Caco-2 (cell line): ENCODE measurements around the gene PARM1. TPM values are rescaled to one million over a fixed set of nuclear protein-coding genes. Genes with fewer than 3 reads are reported as not detected.

Source experiments
- BruUV-seq: library from RNA; stranded (reverse); fragments of 400-500 nt; replicated peaks from 2 replicates; lab custom pipeline; 2021; lab: Mats Ljungman, UMichigan
- CTCF ChIA-PET: fragments of 300-600 bp; sonication (Branson Sonifier 250); formaldehyde crosslinking; loops from one replicate; lab custom pipeline; 2022; ENCODE audit warnings: antibody characterized with exemption; lab: Charles Lee
- POLR2A ChIA-PET: fragments of 300-600 bp; sonication (Branson Sonifier 250); formaldehyde crosslinking; loops from one replicate; lab custom pipeline; 2022; ENCODE audit warnings: antibody characterized with exemption; lab: Charles Lee
- DNase-seq, 2 experiments: peaks; one replicate each; pipeline versions ENCODE4 v3.0.0 to v3.0.0-alpha.2; 2020 to 2022
- H3K27me3 ChIP-seq: replicated peaks from 2 replicates; pipeline ENCODE4 v1.6.0; 2011; ENCODE audit warnings: low read length; ENCODE audit not compliant: control insufficient read depth, insufficient read depth
- H3K36me3 ChIP-seq: 2 replicates; pipeline ENCODE4 v1.5.1; 2011; ENCODE audit warnings: low read length; ENCODE audit not compliant: control insufficient read depth, insufficient read depth
- H3K4me1 ChIP-seq: fragments of 250-450 bp; sonication (Bioruptor Pico); 2 replicates; pipeline ENCODE4 v1.5.1; 2020; ENCODE audit warnings: mild to moderate bottlenecking
- H3K4me3 ChIP-seq: 2 replicates; pipeline ENCODE4 v1.5.1; 2011; ENCODE audit warnings: low read depth, mild to moderate bottlenecking, control low read depth, low read length
- H3K9me3 ChIP-seq: fragments of 250-450 bp; sonication (Bioruptor Pico); 2 replicates; pipeline ENCODE4 v1.5.1; 2020; ENCODE audit warnings: mild to moderate bottlenecking, moderate library complexity
- H3K27ac Mint-ChIP-seq: one replicate; pipeline ENCODE4 v1.8.0; 2022; ENCODE audit warnings: mixed read lengths; ENCODE audit not compliant: unreplicated experiment
- H3K27me3 Mint-ChIP-seq: one replicate; pipeline ENCODE4 v1.8.0; 2022; ENCODE audit warnings: mixed read lengths; ENCODE audit not compliant: insufficient read depth, unreplicated experiment
- H3K36me3 Mint-ChIP-seq: one replicate; pipeline ENCODE4 v1.8.0; 2022; ENCODE audit warnings: mild to moderate bottlenecking, mixed read lengths; ENCODE audit not compliant: insufficient read depth, unreplicated experiment
- H3K4me1 Mint-ChIP-seq: one replicate; pipeline ENCODE4 v1.8.0; 2022; ENCODE audit warnings: low read depth, mixed read lengths; ENCODE audit not compliant: unreplicated experiment
- H3K4me3 Mint-ChIP-seq: one replicate; pipeline ENCODE4 v1.8.0; 2022; ENCODE audit warnings: mild to moderate bottlenecking, moderate library complexity, mixed read lengths; ENCODE audit not compliant: unreplicated experiment
- H3K9me3 Mint-ChIP-seq: one replicate; pipeline ENCODE4 v1.8.0; 2022; ENCODE audit warnings: mixed read lengths; ENCODE audit not compliant: unreplicated experiment
- intact Hi-C: fragments of 100-400 bp; cut with micrococcal nuclease; formaldehyde crosslinking; loops from one replicate; pipeline ENCODE4 v1.10.0; 2022; ENCODE audit not compliant: unreplicated experiment
- total RNA-seq: library from RNA; stranded (reverse); gene quantifications from 2 replicates; pipeline ENCODE4 v1.2.3, GENCODE V29; 2022
- TF ChIP-seq, protein P1 (sequence below), 2 experiments: fragments of 200-600 bp in 1 of 2; IDR thresholded peaks; 1 replicate in 1 of 2; 2 replicates in 1 of 2; pipeline versions ENCODE4 v1.5.1 to v1.8.0; 2011 to 2022; ENCODE audit warnings: antibody characterized with exemption in 1 of 2, control low read depth in 1 of 2, inconsistent platforms in 1 of 2, low read depth in 1 of 2, low read length in 1 of 2, mild to moderate bottlenecking in 1 of 2, moderate library complexity in 1 of 2; ENCODE audit not compliant: insufficient read depth in 1 of 2, severe bottlenecking in 1 of 2, unreplicated experiment in 1 of 2

Gene PARM1
- total RNA-seq, 1 experiment from 2014 or later = 1.7 TPM

DNA sequence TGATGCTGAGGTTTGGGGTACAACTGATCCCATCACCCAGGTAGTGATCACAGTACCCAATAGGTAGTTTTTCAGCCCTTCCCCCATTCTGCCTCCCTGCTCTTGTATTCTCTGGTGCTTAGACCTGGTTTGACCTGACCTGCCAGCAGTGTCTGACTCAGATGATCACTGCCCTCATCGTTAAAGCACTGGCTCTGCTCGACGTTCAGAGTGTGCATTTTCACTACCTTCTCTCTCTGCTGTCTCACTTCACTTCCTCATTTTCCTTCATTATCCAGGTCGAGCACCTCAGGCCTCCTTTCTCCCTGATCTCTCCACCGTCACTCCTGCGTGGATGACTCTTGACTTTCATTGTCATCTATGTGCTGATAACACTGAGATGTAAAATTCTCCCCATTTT is 83.6 kb downstream of the PARM1 start:
- Histone ChIP-seq H3K36me3 (no peaks in the 10 kb centered on the region), H3K4me1 (no peaks in the 10 kb centered on the region), H3K9me3 (no peaks in the 10 kb centered on the region), H3K4me3 (no peak overlapping the region), H3K27me3 (no peaks in the 10 kb centered on the region)
- H3K4me1 Mint-ChIP-seq = no peaks in the 10 kb centered on the region
- H3K27ac Mint-ChIP-seq = no peak overlapping the region
- DNase-seq = no peak
- no peaks in the 10 kb centered on the region for H3K9me3 Mint-ChIP-seq
- ChIA-PET POLR2A (no interaction called here), CTCF (no interaction called here)
- H3K4me3 Mint-ChIP-seq = no peak overlapping the region
- TF ChIP-seq, protein P1, sequence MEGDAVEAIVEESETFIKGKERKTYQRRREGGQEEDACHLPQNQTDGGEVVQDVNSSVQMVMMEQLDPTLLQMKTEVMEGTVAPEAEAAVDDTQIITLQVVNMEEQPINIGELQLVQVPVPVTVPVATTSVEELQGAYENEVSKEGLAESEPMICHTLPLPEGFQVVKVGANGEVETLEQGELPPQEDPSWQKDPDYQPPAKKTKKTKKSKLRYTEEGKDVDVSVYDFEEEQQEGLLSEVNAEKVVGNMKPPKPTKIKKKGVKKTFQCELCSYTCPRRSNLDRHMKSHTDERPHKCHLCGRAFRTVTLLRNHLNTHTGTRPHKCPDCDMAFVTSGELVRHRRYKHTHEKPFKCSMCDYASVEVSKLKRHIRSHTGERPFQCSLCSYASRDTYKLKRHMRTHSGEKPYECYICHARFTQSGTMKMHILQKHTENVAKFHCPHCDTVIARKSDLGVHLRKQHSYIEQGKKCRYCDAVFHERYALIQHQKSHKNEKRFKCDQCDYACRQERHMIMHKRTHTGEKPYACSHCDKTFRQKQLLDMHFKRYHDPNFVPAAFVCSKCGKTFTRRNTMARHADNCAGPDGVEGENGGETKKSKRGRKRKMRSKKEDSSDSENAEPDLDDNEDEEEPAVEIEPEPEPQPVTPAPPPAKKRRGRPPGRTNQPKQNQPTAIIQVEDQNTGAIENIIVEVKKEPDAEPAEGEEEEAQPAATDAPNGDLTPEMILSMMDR (IDR thresholded peaks at IDR 0.05; ENCODE audit: insufficient read depth in 1 of 2, low read depth in 1 of 2, low read length in 1 of 2, severe bottlenecking in 1 of 2, unreplicated experiment in 1 of 2) = no peak
- intact Hi-C loops = no loop called here
- H3K27me3 Mint-ChIP-seq = no peaks in the 10 kb centered on the region
- BruUV-seq = no TSS peak
- H3K36me3 Mint-ChIP-seq = no peaks in the 10 kb centered on the region

DNA sequence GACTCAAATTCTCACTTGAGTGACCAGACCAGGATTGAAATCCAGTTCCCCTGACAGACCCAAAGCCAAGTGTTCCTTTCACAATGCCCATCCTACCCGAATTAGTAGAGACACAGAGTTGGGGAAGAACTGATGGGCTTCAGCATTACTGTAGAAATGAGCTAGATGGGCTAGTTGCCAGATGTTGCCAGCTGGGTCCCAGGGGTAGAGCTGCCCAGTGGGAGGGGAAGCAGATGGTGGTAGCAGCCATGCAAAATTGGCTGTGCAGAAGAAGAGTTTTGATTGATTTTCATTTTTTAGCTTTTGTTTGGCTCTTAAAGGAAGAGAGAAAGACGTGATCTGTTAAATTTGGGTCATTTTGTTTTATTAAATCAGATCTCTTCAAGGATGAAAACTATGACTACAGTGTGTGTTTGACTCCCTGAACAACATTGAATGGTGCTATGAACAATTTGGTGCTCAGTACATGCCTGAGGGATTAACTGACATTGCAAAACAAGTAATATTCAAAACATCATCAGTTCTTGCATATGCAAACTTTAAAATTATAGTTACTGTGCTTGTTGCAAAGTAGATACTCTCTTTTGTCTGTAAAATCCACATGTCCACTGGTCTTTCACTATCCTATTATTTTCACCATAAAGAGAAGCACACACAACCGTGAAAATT is 86.0 kb downstream of the PARM1 start:
- POLR2A ChIA-PET = no interaction called here
- CTCF ChIA-PET = no interaction called here
- H3K27ac Mint-ChIP-seq = no peak overlapping the region

DNA sequence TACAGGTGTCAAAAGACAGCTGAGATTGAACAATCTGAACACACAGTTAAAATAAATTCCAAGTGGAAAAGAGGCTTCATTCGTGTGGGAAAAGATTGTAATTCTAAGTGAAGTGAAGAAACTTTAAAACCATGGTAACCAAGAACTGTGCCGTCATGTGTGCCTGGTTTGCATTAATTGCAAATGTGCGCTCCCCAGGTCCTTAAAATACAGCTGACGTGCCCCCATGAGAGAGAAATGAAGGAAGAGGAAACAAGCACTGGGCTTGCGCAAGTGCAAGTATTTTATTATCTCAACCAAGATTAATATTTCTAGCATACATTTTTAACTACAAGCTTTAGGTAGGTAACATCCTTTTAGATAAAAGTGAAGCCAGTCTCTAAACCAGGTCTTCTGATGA is 92.5 kb downstream of the PARM1 start:
- TF ChIP-seq, protein P1 (IDR thresholded peaks at IDR 0.05; ENCODE audit: insufficient read depth in 1 of 2, low read depth in 1 of 2, low read length in 1 of 2, severe bottlenecking in 1 of 2, unreplicated experiment in 1 of 2) = no peak
- H3K36me3 ChIP-seq = no peaks in the 10 kb centered on the region
- no peaks in the 10 kb centered on the region for H3K4me1 Mint-ChIP-seq
- H3K9me3 Mint-ChIP-seq = no peaks in the 10 kb centered on the region
- no peak overlapping the region for H3K4me3 Mint-ChIP-seq
- DNase-seq = no peak
- ChIA-PET CTCF (no interaction called here), POLR2A (no interaction called here)
- no peak overlapping the region for H3K27ac Mint-ChIP-seq
- no peaks in the 10 kb centered on the region for H3K4me1 ChIP-seq
- H3K4me3 ChIP-seq = no peak overlapping the region
- no peaks in the 10 kb centered on the region for H3K27me3 ChIP-seq
- BruUV-seq = no TSS peak
- intact Hi-C loops = loop anchor here (10.0 kb wide), 1 partner anchor 1899 kb away; no protein-coding TSS in a partner anchor
- H3K36me3 Mint-ChIP-seq = no peaks in the 10 kb centered on the region
- no peaks in the 10 kb centered on the region for H3K27me3 Mint-ChIP-seq
- H3K9me3 ChIP-seq = no peaks in the 10 kb centered on the region

More for the DNA sequence above, 86.0 kb downstream of the PARM1 start:
- Mint-ChIP-seq H3K36me3 (no peaks in the 10 kb centered on the region), H3K27me3 (no peaks in the 10 kb centered on the region), H3K4me3 (no peak overlapping the region), H3K4me1 (no peaks in the 10 kb centered on the region), H3K9me3 (no peaks in the 10 kb centered on the region)
- no peak for DNase-seq
- Histone ChIP-seq H3K9me3 (no peaks in the 10 kb centered on the region), H3K4me1 (no peaks in the 10 kb centered on the region), H3K36me3 (no peaks in the 10 kb centered on the region), H3K4me3 (no peak overlapping the region), H3K27me3 (no peaks in the 10 kb centered on the region)
- intact Hi-C loops = no loop called here
- no TSS peak for BruUV-seq
- TF ChIP-seq, protein P1 (IDR thresholded peaks at IDR 0.05; ENCODE audit: insufficient read depth in 1 of 2, low read depth in 1 of 2, low read length in 1 of 2, severe bottlenecking in 1 of 2, unreplicated experiment in 1 of 2) = no peak
